ENCODE data around the gene HAUS3.
A peak's percentile ranks its signal among the peaks of the same experiment; 100 is the strongest.

HAUS3 gene

GRCh38 chr4:2255501-2256155 lies 13.7 kb upstream of the HAUS3 start:
- H3K9ac ChIP-seq (ENCODE audit: low read length in 2 of 2) = peak overlapping the region in 1 of 2 donors; percentile 32
- H3K4me3 ChIP-seq (ENCODE audit: low read length in 2 of 2) = peak overlapping the region; percentile 22 to 49
- no peaks in the 10 kb centered on the region for H3K27me3 ChIP-seq (ENCODE audit: control insufficient read depth in 1 of 2, insufficient read depth in 2 of 2, low read length in 2 of 2)
- peak overlapping the region; percentile 80 for H3K27ac ChIP-seq (ENCODE audit: low read length)
- H3K9me3 ChIP-seq (ENCODE audit: control insufficient read depth in 2 of 2, low read length in 2 of 2) = no peaks in the 10 kb centered on the region
- H3K36me3 ChIP-seq (ENCODE audit: control insufficient read depth in 2 of 2, insufficient read depth in 2 of 2, low read length in 2 of 2) = peaks cover 12 to 18% of the 10 kb centered on the region in 2 donors
- peaks cover 69% of the 10 kb centered on the region for H3K4me1 ChIP-seq (ENCODE audit: control insufficient read depth, insufficient read depth, low read length)

DNA sequence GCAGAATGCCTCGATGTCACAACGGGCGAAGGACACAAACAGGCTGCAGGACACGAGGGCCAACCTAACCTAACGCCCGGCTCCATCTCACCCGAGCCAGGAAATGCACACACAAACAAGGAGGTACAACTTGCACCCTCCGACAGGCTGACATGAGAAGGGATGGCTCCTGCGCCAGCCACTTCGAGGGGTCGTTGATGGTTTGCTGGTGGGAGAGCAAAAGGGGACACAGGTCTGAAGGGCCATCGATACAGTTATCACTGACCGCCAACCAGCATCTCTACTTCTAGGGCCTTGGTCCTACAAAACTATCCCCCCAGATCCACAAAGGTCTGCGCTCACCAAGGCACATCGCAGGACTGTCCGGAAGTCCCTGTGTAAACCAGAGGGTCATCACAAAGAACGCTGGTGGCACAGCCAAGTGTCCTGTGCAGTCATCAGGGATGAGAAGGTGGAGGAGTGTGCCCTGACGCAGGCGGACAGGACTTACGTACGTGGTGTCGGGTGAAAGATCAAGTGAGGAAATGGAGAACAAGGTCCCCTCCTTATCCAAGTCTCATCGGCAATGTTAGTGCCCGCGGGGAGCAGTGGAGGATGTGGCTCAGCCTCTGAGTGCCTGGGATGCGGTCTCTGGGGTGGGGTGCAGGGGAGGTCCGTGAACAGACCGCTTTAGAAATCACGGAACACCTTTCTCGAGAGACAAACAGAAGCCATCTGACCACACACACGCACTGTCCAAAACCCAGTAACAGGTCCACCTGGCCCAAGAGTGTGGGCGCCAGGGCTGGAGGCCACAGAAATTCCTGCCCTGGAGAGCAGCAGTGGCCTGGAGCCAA lies 13.0 kb upstream of the HAUS3 start:
- Histone ChIP-seq H3K27ac (ENCODE audit: low read length) (peak overlapping the region; percentile 80), H3K27me3 (ENCODE audit: control insufficient read depth in 1 of 2, insufficient read depth in 2 of 2, low read length in 2 of 2) (no peaks in the 10 kb centered on the region), H3K36me3 (ENCODE audit: control insufficient read depth in 2 of 2, insufficient read depth in 2 of 2, low read length in 2 of 2) (peaks cover 15 to 24% of the 10 kb centered on the region in 2 donors), H3K9ac (ENCODE audit: low read length in 2 of 2) (no peak overlapping the region), H3K4me3 (ENCODE audit: low read length in 2 of 2) (peak overlapping the region in 1 of 2 donors; percentile 49), H3K4me1 (ENCODE audit: control insufficient read depth, insufficient read depth, low read length) (peaks cover 62% of the 10 kb centered on the region), H3K9me3 (ENCODE audit: control insufficient read depth in 2 of 2, low read length in 2 of 2) (no peaks in the 10 kb centered on the region)

- no peak overlapping the region for H3K27ac ChIP-seq (ENCODE audit: low read length)
- H3K4me1 ChIP-seq (ENCODE audit: control insufficient read depth, insufficient read depth, low read length) = peaks cover 47% of the 10 kb centered on the region
- no peaks in the 10 kb centered on the region for H3K27me3 ChIP-seq (ENCODE audit: control insufficient read depth in 1 of 2, insufficient read depth in 2 of 2, low read length in 2 of 2)
- no peaks in the 10 kb centered on the region for H3K9me3 ChIP-seq (ENCODE audit: control insufficient read depth in 2 of 2, low read length in 2 of 2)
- no peak overlapping the region for H3K9ac ChIP-seq (ENCODE audit: low read length in 2 of 2)
- no peak overlapping the region for H3K4me3 ChIP-seq (ENCODE audit: low read length in 2 of 2)
- peaks cover 20 to 34% of the 10 kb centered on the region in 2 donors for H3K36me3 ChIP-seq (ENCODE audit: control insufficient read depth in 2 of 2, insufficient read depth in 2 of 2, low read length in 2 of 2)
These were observed 11.5 kb upstream of the HAUS3 start for GRCh38 chr4:2253160-2254084.

DNA sequence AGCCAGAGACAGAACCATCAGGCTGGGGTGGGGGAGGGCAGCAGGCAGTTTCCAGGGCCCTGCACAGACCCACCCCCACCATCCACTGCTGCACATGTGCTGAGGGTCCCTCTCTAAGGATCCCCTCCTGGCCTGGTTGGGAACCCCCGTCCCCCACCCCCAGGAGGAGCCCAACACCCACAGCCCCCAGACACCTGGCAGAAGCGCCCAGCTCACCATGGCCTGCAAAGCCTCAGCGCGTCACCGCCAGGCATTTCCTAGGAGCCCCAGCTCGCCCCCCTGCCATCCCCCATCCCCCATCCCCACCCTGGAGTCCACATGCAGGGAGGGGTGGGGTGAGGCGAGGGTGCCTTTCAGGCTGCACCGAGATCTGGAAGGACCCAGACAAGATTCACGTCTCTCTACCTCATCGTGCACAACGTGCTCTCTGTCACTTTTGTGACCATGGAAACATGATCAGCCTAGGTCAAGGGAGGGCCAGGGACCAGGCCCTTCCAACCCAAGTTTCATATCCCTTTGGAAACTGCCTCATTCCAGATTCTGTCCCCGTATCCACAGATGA lies 10.7 kb upstream of the HAUS3 start:
- H3K36me3 ChIP-seq (ENCODE audit: control insufficient read depth in 2 of 2, insufficient read depth in 2 of 2, low read length in 2 of 2) = peaks cover 20 to 35% of the 10 kb centered on the region in 2 donors
- H3K4me3 ChIP-seq (ENCODE audit: low read length in 2 of 2) = no peak overlapping the region
- H3K4me1 ChIP-seq (ENCODE audit: control insufficient read depth, insufficient read depth, low read length) = peaks cover 39% of the 10 kb centered on the region
- no peak overlapping the region for H3K9ac ChIP-seq (ENCODE audit: low read length in 2 of 2)
- no peak overlapping the region for H3K27ac ChIP-seq (ENCODE audit: low read length)
- H3K9me3 ChIP-seq (ENCODE audit: control insufficient read depth in 2 of 2, low read length in 2 of 2) = no peaks in the 10 kb centered on the region
- H3K27me3 ChIP-seq (ENCODE audit: control insufficient read depth in 1 of 2, insufficient read depth in 2 of 2, low read length in 2 of 2) = no peaks in the 10 kb centered on the region

DNA sequence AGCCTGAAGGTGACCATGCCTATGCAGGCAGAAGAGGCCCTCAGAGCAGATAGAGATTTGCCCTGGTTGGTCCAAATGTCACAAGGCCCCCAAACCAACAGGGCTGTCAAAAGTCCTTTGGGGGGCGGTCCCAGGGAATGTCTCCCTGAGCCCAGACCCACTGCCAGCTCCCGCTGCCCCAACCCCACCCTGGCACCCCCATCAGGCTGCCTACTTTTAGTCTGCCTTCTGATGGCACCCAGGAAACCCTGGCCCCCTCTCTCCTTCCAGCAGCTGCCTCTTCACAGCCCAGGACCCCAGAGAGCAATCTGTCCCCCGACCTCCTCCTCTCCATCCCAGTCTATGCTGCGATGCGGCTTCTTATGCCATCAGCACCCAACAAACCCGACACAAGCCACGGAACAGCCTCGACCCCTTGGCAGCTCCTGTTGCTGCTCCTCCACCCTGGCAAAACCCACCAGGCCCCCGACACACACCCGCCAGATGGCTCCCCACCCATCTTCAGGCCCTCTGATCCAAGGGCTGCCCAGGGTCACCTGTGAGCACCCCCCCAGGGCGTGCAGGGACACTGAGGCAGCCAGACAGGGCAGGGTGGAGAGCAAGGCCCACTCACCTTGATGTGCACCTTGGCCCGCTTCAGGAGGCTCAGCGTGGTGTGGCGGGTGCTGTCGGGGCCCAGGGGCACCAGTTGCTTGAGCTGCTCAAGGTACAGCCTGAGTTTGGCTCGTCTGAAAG lies 10.0 kb upstream of the HAUS3 start:
- peaks cover 20 to 35% of the 10 kb centered on the region in 2 donors for H3K36me3 ChIP-seq (ENCODE audit: control insufficient read depth in 2 of 2, insufficient read depth in 2 of 2, low read length in 2 of 2)
- H3K9me3 ChIP-seq (ENCODE audit: control insufficient read depth in 2 of 2, low read length in 2 of 2) = no peaks in the 10 kb centered on the region
- no peak overlapping the region for H3K4me3 ChIP-seq (ENCODE audit: low read length in 2 of 2)
- H3K27ac ChIP-seq (ENCODE audit: low read length) = no peak overlapping the region
- peaks cover 34% of the 10 kb centered on the region for H3K4me1 ChIP-seq (ENCODE audit: control insufficient read depth, insufficient read depth, low read length)
- no peak overlapping the region for H3K9ac ChIP-seq (ENCODE audit: low read length in 2 of 2)
- no peaks in the 10 kb centered on the region for H3K27me3 ChIP-seq (ENCODE audit: control insufficient read depth in 1 of 2, insufficient read depth in 2 of 2, low read length in 2 of 2)

GRCh38 chr4:2251073-2251794 lies 9.3 kb upstream of the HAUS3 start:
- H3K9me3 ChIP-seq (ENCODE audit: control insufficient read depth in 2 of 2, low read length in 2 of 2) = no peaks in the 10 kb centered on the region
- no peaks in the 10 kb centered on the region for H3K27me3 ChIP-seq (ENCODE audit: control insufficient read depth in 1 of 2, insufficient read depth in 2 of 2, low read length in 2 of 2)
- H3K9ac ChIP-seq (ENCODE audit: low read length in 2 of 2) = no peak overlapping the region
- no peak overlapping the region for H3K27ac ChIP-seq (ENCODE audit: low read length)
- H3K36me3 ChIP-seq (ENCODE audit: control insufficient read depth in 2 of 2, insufficient read depth in 2 of 2, low read length in 2 of 2) = peaks cover 20 to 35% of the 10 kb centered on the region in 2 donors
- peaks cover 26% of the 10 kb centered on the region for H3K4me1 ChIP-seq (ENCODE audit: control insufficient read depth, insufficient read depth, low read length)
- H3K4me3 ChIP-seq (ENCODE audit: low read length in 2 of 2) = no peak overlapping the region

DNA sequence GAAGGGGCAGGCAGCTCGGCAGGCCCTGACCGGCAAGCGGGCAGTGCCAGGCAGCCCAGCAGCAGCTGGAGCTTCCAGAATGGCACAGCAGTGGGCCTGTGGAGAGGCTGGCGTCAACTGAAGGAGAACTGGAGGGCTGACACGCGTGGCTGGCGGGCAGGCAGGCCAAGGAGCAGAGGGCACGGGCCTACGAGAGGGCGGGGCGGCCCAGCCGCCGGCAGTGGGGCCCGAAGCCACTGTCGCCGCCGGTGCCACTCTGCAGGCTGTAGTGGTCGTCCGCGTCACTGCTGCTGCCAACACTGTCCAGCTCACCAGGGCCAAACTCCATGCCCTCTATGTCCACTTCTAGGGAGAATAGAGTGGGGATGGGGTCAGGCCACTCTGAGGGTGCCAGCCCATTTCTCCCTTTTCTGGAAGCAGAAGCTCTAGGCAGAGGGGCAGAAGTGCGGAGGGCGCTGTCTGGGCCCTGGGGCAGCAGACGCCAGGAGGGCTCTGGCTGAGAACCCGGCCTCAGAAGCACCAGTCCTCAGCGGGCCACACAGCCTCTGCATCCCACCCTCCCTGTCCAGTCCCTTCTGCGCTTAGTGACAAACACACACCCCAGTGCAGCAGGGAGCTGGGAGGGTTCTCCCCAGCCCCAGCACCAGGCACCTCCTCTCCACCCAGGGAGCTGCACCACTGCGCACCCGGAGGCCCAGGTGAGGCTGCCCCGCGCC lies 8.6 kb upstream of the HAUS3 start:
- H3K4me1 ChIP-seq (ENCODE audit: control insufficient read depth, insufficient read depth, low read length) = peaks cover 19% of the 10 kb centered on the region
- no peak overlapping the region for H3K9ac ChIP-seq (ENCODE audit: low read length in 2 of 2)

DNA sequence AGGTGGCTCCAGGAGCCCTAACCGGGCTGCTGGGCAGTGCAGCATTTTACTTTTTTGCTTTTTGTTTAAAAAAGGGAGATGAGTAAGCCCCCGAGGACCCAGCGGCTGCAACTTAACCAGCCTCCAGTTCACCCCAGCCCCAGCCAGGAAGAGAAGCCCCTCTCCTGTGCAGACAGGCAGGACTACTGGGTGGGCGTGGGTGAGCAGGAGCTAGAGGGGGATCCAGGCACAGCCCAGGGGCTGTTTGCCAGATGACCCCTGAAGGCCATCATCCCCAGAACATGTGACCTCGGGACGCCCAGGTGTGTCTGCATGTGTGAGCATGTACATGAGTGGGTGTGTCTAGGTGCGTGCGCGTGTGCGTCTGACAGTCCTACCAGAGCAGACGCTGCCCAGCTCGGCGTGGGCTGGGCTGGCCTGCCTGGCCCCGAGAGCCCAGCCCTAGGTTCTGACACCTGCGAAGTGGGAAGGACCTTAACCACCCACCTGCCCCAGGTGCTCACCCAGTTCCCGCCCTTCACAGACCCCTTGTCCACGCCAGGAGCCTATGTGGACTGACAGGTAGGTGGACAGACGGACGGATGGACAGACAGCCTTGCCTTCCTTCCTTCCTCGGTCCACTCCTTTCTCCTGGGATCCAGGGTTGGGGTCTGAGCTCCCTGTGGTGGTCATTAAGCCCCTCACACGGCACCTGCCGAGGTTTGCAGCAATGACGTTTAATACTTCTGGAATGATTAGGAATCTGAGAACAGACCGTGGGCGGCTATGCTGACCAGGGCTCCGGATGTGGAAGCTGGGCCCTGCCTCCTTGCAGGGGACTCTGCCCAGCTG lies 7.8 kb upstream of the HAUS3 start:
- Histone ChIP-seq H3K27ac (ENCODE audit: low read length) (no peak overlapping the region), H3K9ac (ENCODE audit: low read length in 2 of 2) (no peak overlapping the region), H3K27me3 (ENCODE audit: control insufficient read depth in 1 of 2, insufficient read depth in 2 of 2, low read length in 2 of 2) (no peaks in the 10 kb centered on the region), H3K4me1 (ENCODE audit: control insufficient read depth, insufficient read depth, low read length) (peaks cover 11% of the 10 kb centered on the region), H3K4me3 (ENCODE audit: low read length in 2 of 2) (no peak overlapping the region), H3K9me3 (ENCODE audit: control insufficient read depth in 2 of 2, low read length in 2 of 2) (no peaks in the 10 kb centered on the region), H3K36me3 (ENCODE audit: control insufficient read depth in 2 of 2, insufficient read depth in 2 of 2, low read length in 2 of 2) (peaks cover 20 to 30% of the 10 kb centered on the region in 2 donors)

More for the DNA sequence above, 8.6 kb upstream of the HAUS3 start:
- Histone ChIP-seq H3K36me3 (ENCODE audit: control insufficient read depth in 2 of 2, insufficient read depth in 2 of 2, low read length in 2 of 2) (peaks cover 20 to 35% of the 10 kb centered on the region in 2 donors), H3K27me3 (ENCODE audit: control insufficient read depth in 1 of 2, insufficient read depth in 2 of 2, low read length in 2 of 2) (no peaks in the 10 kb centered on the region), H3K4me3 (ENCODE audit: low read length in 2 of 2) (no peak overlapping the region), H3K27ac (ENCODE audit: low read length) (no peak overlapping the region), H3K9me3 (ENCODE audit: control insufficient read depth in 2 of 2, low read length in 2 of 2) (no peaks in the 10 kb centered on the region)
